ENCODE data around the gene KRT36. TPM values are rescaled to one million over a fixed set of nuclear protein-coding genes. Genes with fewer than 3 reads are reported as not detected.

KRT36 gene
- total and polyA plus RNA-seq, 2 of the 8 experiments (the other 6 are each of a cell fraction or from before 2014, with no cell fraction given): not detected

- TF ChIP-seq TCF12 (IDR thresholded peaks at IDR 0.05; ENCODE audit: low read depth, low read length) (no peak), RBBP5 (IDR thresholded peaks at IDR 0.05; ENCODE audit: borderline replicate concordance, low read depth, low read length) (no peak), CHD2 (IDR thresholded peaks at IDR 0.05; ENCODE audit: low read length) (no peak), CTBP2 (IDR thresholded peaks at IDR 0.05; ENCODE audit: borderline replicate concordance, insufficient read depth, insufficient read length, low read length) (no peak), YY1 (IDR thresholded peaks at IDR 0.05; ENCODE audit: low read depth, low read length) (no peak), FOSL1 (IDR thresholded peaks at IDR 0.05; ENCODE audit: insufficient read depth, low read depth, low read length) (no peak), TBP (IDR thresholded peaks at IDR 0.05; ENCODE audit: low read depth, low read length) (no peak), CEBPB (IDR thresholded peaks at IDR 0.05; ENCODE audit: low read depth, low read length) (no peak), POU5F1 (IDR thresholded peaks at IDR 0.05; ENCODE audit: low read depth, low read length) (no peak)
Measured at GRCh38 chr17:41476866-41477815, 12.6 kb downstream of the KRT36 start (continued).
